Activated B cell treated with CpG ODN at 0.5 μM for 24 hours (primary cell): ENCODE measurements around the gene HOXD3. TPM values are rescaled to one million over a fixed set of nuclear protein-coding genes. Genes with fewer than 3 reads are reported as not detected.

ENCODE experiments used
- ATAC-seq: fragments of 200-7000 bp; cut with Tn5 transposase; one replicate; pipeline ENCODE4 v1.10.0; 2021; ENCODE audit warnings: low read depth, mild to moderate bottlenecking, moderate library complexity
- CTCF ChIA-PET: fragments of 350-600 bp; sonication (Branson Sonifier 250); formaldehyde crosslinking; loops from one replicate; lab custom pipeline; 2021; ENCODE audit warnings: antibody characterized with exemption; lab: Charles Lee
- POLR2A ChIA-PET: fragments of 350-600 bp; sonication (Branson Sonifier 250); formaldehyde crosslinking; loops from one replicate; lab custom pipeline; 2021; ENCODE audit warnings: antibody characterized with exemption; lab: Charles Lee
- DNase-seq: peaks from one replicate; pipeline ENCODE4 v3.0.0; 2022
- H3K27ac Mint-ChIP-seq: one replicate; pipeline ENCODE4 v1.8.0; 2020; ENCODE audit warnings: mixed read lengths
- H3K27me3 Mint-ChIP-seq: one replicate; pipeline ENCODE4 v1.8.0; 2021; ENCODE audit warnings: mixed read lengths
- H3K36me3 Mint-ChIP-seq: one replicate; pipeline ENCODE4 v1.8.0; 2021; ENCODE audit warnings: low read depth, mixed read lengths
- H3K4me1 Mint-ChIP-seq: one replicate; pipeline ENCODE4 v1.8.0; 2021; ENCODE audit warnings: mixed read lengths
- H3K4me3 Mint-ChIP-seq: one replicate; pipeline ENCODE4 v1.8.0; 2020; ENCODE audit warnings: mild to moderate bottlenecking, mixed read lengths
- H3K9me3 Mint-ChIP-seq: one replicate; pipeline ENCODE4 v1.8.0; 2020; ENCODE audit warnings: mixed read lengths
- CTCF ChIP-seq: fragments of 200-600 bp; IDR thresholded peaks from one replicate; pipeline ENCODE4 v1.8.0; 2022; ENCODE audit warnings: antibody characterized with exemption, mild to moderate bottlenecking
- intact Hi-C: fragments of 100-400 bp; cut with micrococcal nuclease; formaldehyde crosslinking; loops from one replicate; pipeline ENCODE4 v1.15.1; 2024
- total RNA-seq: library from RNA; stranded (reverse); gene quantifications from 2 replicates; pipeline ENCODE4 v1.2.3, GENCODE V29; 2022

The HOXD3 gene
- total RNA-seq, 1 donor from 2014 or later = not detected

GRCh38 chr2:176172895-176173566 lies 15.9 kb downstream of the HOXD3 start:
- H3K9me3 Mint-ChIP-seq = no peaks in the 10 kb centered on the region
- H3K36me3 Mint-ChIP-seq = no peaks in the 10 kb centered on the region
- no peak overlapping the region for H3K27ac Mint-ChIP-seq
- ChIA-PET POLR2A (no interaction called here), CTCF (interaction anchor here (1.0 kb wide), 1 partner anchor 11 kb away, joined by 3 read pairs; no protein-coding TSS in a partner anchor)
- H3K4me3 Mint-ChIP-seq = no peak overlapping the region
- ATAC-seq (no peak), DNase-seq (no peak)
- intact Hi-C loops = no loop called here
- no peak for TF ChIP-seq CTCF
- peaks cover 6% of the 10 kb centered on the region for H3K4me1 Mint-ChIP-seq
- peaks cover 64% of the 10 kb centered on the region for H3K27me3 Mint-ChIP-seq

GRCh38 chr2:176173567-176174381 lies 16.7 kb downstream of the HOXD3 start:
- DNase-seq = no peak
- Mint-ChIP-seq H3K27me3 (peaks cover 67% of the 10 kb centered on the region), H3K4me1 (peaks cover 9% of the 10 kb centered on the region), H3K9me3 (no peaks in the 10 kb centered on the region), H3K27ac (no peak overlapping the region), H3K4me3 (no peak overlapping the region), H3K36me3 (no peaks in the 10 kb centered on the region)
- CTCF ChIA-PET = interaction anchor here (1.0 kb wide), 1 partner anchor 12 kb away, joined by 3 read pairs; no protein-coding TSS in a partner anchor
- ATAC-seq = no peak
- TF ChIP-seq CTCF = no peak
- intact Hi-C loops = no loop called here
- POLR2A ChIA-PET = no interaction called here

- no peak for TF ChIP-seq CTCF
- no peaks in the 10 kb centered on the region for H3K36me3 Mint-ChIP-seq
- DNase-seq = no peak
- no peaks in the 10 kb centered on the region for H3K9me3 Mint-ChIP-seq
- H3K27me3 Mint-ChIP-seq = peaks cover 66% of the 10 kb centered on the region
- peaks cover 9% of the 10 kb centered on the region for H3K4me1 Mint-ChIP-seq
- ChIA-PET CTCF (no interaction called here), POLR2A (no interaction called here)
- intact Hi-C loops = no loop called here
- no peak overlapping the region for H3K27ac Mint-ChIP-seq
- no peak overlapping the region for H3K4me3 Mint-ChIP-seq
- ATAC-seq = no peak
Observed at GRCh38 chr2:176174382-176174823, 17.3 kb downstream of the HOXD3 start.

- Mint-ChIP-seq H3K9me3 (no peaks in the 10 kb centered on the region), H3K36me3 (no peaks in the 10 kb centered on the region)
- ATAC-seq = no peak
Observed at GRCh38 chr2:176174824-176175708, 18.0 kb downstream of the HOXD3 start.

More at GRCh38 chr2:176174824-176175708, 18.0 kb downstream of the HOXD3 start:
- intact Hi-C loops = no loop called here
- Mint-ChIP-seq H3K4me3 (no peak overlapping the region), H3K4me1 (peaks cover 9% of the 10 kb centered on the region), H3K27ac (no peak overlapping the region), H3K27me3 (peaks cover 68% of the 10 kb centered on the region)
- no peak for TF ChIP-seq CTCF
- ChIA-PET CTCF (no interaction called here), POLR2A (interaction anchor here (0.6 kb wide), 1 partner anchor 9 kb away, joined by 3 read pairs; no protein-coding TSS in a partner anchor)
- no peak for DNase-seq
